ENCODE measurements around the gene NKAIN2. TPM values are rescaled to one million over a fixed set of nuclear protein-coding genes. Genes with fewer than 3 reads are reported as not detected.

NKAIN2 gene
- polyA plus RNA-seq, 1 donor (not counting 4 experiments of a cell fraction or from before 2014, with no cell fraction given), result 0.13 TPM

GRCh38 chr6:124433387-124434160 is 629.9 kb downstream of the NKAIN2 start:
- dilution Hi-C loops (cut with MboI; ENCODE audit: extremely low pct_ligation_motif_present, low sequenced_read_pairs), result no loop called here
- no peak overlapping the region for H2AFZ ChIP-seq (ENCODE audit: control insufficient read depth, low read length)
- no peak for FAIRE-seq

GRCh38 chr6:124434421-124434820 is 630.8 kb downstream of the NKAIN2 start:
- no peaks in the 10 kb centered on the region for H3K79me2 ChIP-seq (ENCODE audit: control insufficient read depth, insufficient read depth, low read length)
- no peaks in the 10 kb centered on the region for H4K20me1 ChIP-seq (ENCODE audit: control insufficient read depth, extremely low read depth, insufficient read depth, low read length)
- DNase-seq (ENCODE audit: low read depth, low spot score) (no peak), FAIRE-seq (no peak)
- no peaks in the 10 kb centered on the region for H3K9me3 ChIP-seq (ENCODE audit: control insufficient read depth, low read depth, low read length)
- dilution Hi-C loops (cut with MboI; ENCODE audit: extremely low pct_ligation_motif_present, low sequenced_read_pairs), result no loop called here
- no peak overlapping the region for H3K9ac ChIP-seq (ENCODE audit: control insufficient read depth, extremely low read depth, insufficient read depth, low read length)
- TF ChIP-seq EZH2 (IDR thresholded peaks at IDR 0.05; ENCODE audit: low read length) (no peak), CTCF (optimal IDR thresholded peaks at IDR 0.05 in 1 of 3, IDR thresholded peaks at IDR 0.05 in 1 of 3, conservative IDR thresholded peaks at IDR 0.05 in 1 of 3; ENCODE audit: extremely low read depth in 1 of 3, insufficient read depth in 2 of 3, low read length in 3 of 3) (no peak)
- no peaks in the 10 kb centered on the region for H3K4me1 ChIP-seq (ENCODE audit: control insufficient read depth, extremely low read depth, insufficient read depth, low read length)
- H3K4me3 ChIP-seq (ENCODE audit: control insufficient read depth in 2 of 3, extremely low read depth in 1 of 3, insufficient read depth in 2 of 3, low read depth in 1 of 3, low read length in 3 of 3), result no peak overlapping the region
- no peak overlapping the region for H3K4me2 ChIP-seq (ENCODE audit: control insufficient read depth, extremely low read depth, insufficient read depth, low read depth, low read length)
- H3K27me3 ChIP-seq (ENCODE audit: control insufficient read depth, extremely low read depth, insufficient read depth, low read length), result no peaks in the 10 kb centered on the region
- no peak overlapping the region for H3K27ac ChIP-seq (ENCODE audit: control insufficient read depth, insufficient read depth, low read length)
- no peaks in the 10 kb centered on the region for H3K9me1 ChIP-seq (ENCODE audit: control insufficient read depth, extremely low read depth, insufficient read depth, low read length)
- H3K36me3 ChIP-seq (ENCODE audit: control insufficient read depth in 2 of 2, extremely low read depth in 1 of 2, insufficient read depth in 2 of 2, low read length in 2 of 2), result no peaks in the 10 kb centered on the region
- H2AFZ ChIP-seq (ENCODE audit: control insufficient read depth, low read length), result no peak overlapping the region

More at GRCh38 chr6:124433387-124434160, 629.9 kb downstream of the NKAIN2 start:
- Histone ChIP-seq H3K9ac (ENCODE audit: control insufficient read depth, extremely low read depth, insufficient read depth, low read length) (no peak overlapping the region), H3K4me2 (ENCODE audit: control insufficient read depth, extremely low read depth, insufficient read depth, low read depth, low read length) (no peak overlapping the region), H3K9me3 (ENCODE audit: control insufficient read depth, low read depth, low read length) (no peaks in the 10 kb centered on the region), H3K4me1 (ENCODE audit: control insufficient read depth, extremely low read depth, insufficient read depth, low read length) (no peaks in the 10 kb centered on the region), H3K27me3 (ENCODE audit: control insufficient read depth, extremely low read depth, insufficient read depth, low read length) (no peaks in the 10 kb centered on the region), H4K20me1 (ENCODE audit: control insufficient read depth, extremely low read depth, insufficient read depth, low read length) (no peaks in the 10 kb centered on the region), H3K79me2 (ENCODE audit: control insufficient read depth, insufficient read depth, low read length) (no peaks in the 10 kb centered on the region), H3K9me1 (ENCODE audit: control insufficient read depth, extremely low read depth, insufficient read depth, low read length) (no peaks in the 10 kb centered on the region), H3K4me3 (ENCODE audit: control insufficient read depth in 2 of 3, extremely low read depth in 1 of 3, insufficient read depth in 2 of 3, low read depth in 1 of 3, low read length in 3 of 3) (no peak overlapping the region), H3K36me3 (ENCODE audit: control insufficient read depth in 2 of 2, extremely low read depth in 1 of 2, insufficient read depth in 2 of 2, low read length in 2 of 2) (no peaks in the 10 kb centered on the region), H3K27ac (ENCODE audit: control insufficient read depth, insufficient read depth, low read length) (no peak overlapping the region)
- TF ChIP-seq CTCF (optimal IDR thresholded peaks at IDR 0.05 in 1 of 3, IDR thresholded peaks at IDR 0.05 in 1 of 3, conservative IDR thresholded peaks at IDR 0.05 in 1 of 3; ENCODE audit: extremely low read depth in 1 of 3, insufficient read depth in 2 of 3, low read length in 3 of 3), result no peak
- no peak for DNase-seq (ENCODE audit: low read depth, low spot score)
